Glutamatergic neuron (in vitro differentiated cells): ENCODE data around the gene PALMD. TPM values are rescaled to one million over a fixed set of nuclear protein-coding genes. Genes with fewer than 3 reads are reported as not detected.

Experiments used
- DNase-seq: peaks from one replicate; pipeline ENCODE4 v3.0.0; 2022
- H3K27ac Mint-ChIP-seq: one replicate; pipeline ENCODE4 v1.8.0; 2020; ENCODE audit warnings: mild to moderate bottlenecking, mixed read lengths, inconsistent platforms; ENCODE audit not compliant: unreplicated experiment
- H3K27me3 Mint-ChIP-seq: one replicate; pipeline ENCODE4 v1.8.0; 2020; ENCODE audit warnings: mild to moderate bottlenecking, moderate library complexity, mixed read lengths, inconsistent platforms; ENCODE audit not compliant: unreplicated experiment
- H3K36me3 Mint-ChIP-seq: one replicate; pipeline ENCODE4 v1.8.0; 2020; ENCODE audit warnings: mild to moderate bottlenecking, mixed read lengths, inconsistent platforms; ENCODE audit not compliant: unreplicated experiment
- H3K4me1 Mint-ChIP-seq: one replicate; pipeline ENCODE4 v1.8.0; 2020; ENCODE audit warnings: mild to moderate bottlenecking, low read depth, mixed read lengths, inconsistent platforms; ENCODE audit not compliant: unreplicated experiment
- H3K4me3 Mint-ChIP-seq: one replicate; pipeline ENCODE4 v1.8.0; 2020; ENCODE audit warnings: mild to moderate bottlenecking, mixed read lengths, inconsistent platforms; ENCODE audit not compliant: unreplicated experiment
- H3K9me3 Mint-ChIP-seq: one replicate; pipeline ENCODE4 v1.8.0; 2020; ENCODE audit warnings: mild to moderate bottlenecking, moderate library complexity, mixed read lengths, inconsistent platforms; ENCODE audit not compliant: unreplicated experiment
- CTCF ChIP-seq: fragments of 200-600 bp; sonication (generic); IDR thresholded peaks from one replicate; pipeline ENCODE4 v1.5.0; 2021; ENCODE audit not compliant: partially characterized antibody, unreplicated experiment
- total RNA-seq: library from RNA; stranded (reverse); fragmentation: NEBNext Ultra II Directional; extraction: Animal tissue kit (Norgen Biotek cat#: 25700); gene quantifications from one replicate; pipeline ENCODE4 v1.2.1, GENCODE V29; 2021; ENCODE audit not compliant: unreplicated experiment

Gene PALMD
- total RNA-seq, 1 donor from 2014 or later, result 5.1 TPM

- Mint-ChIP-seq H3K27me3 (no peaks in the 10 kb centered on the region), H3K4me1 (peaks cover 5% of the 10 kb centered on the region), H3K9me3 (no peaks in the 10 kb centered on the region), H3K36me3 (no peaks in the 10 kb centered on the region), H3K4me3 (no peak overlapping the region), H3K27ac (no peak overlapping the region)
- TF ChIP-seq CTCF, result no peak
- DNase-seq, result no peak
Observed at GRCh38 chr1:99639408-99639807, 6.5 kb upstream of the PALMD start.

GRCh38 chr1:99639945-99640344 is 6.0 kb upstream of the PALMD start:
- H3K27ac Mint-ChIP-seq, result no peak overlapping the region
- no peak for DNase-seq
- H3K27me3 Mint-ChIP-seq, result no peaks in the 10 kb centered on the region
- no peaks in the 10 kb centered on the region for H3K36me3 Mint-ChIP-seq
- no peaks in the 10 kb centered on the region for H3K9me3 Mint-ChIP-seq
- no peak for TF ChIP-seq CTCF
- no peak overlapping the region for H3K4me3 Mint-ChIP-seq
- H3K4me1 Mint-ChIP-seq, result peaks cover 5% of the 10 kb centered on the region

GRCh38 chr1:99640672-99641071 is 5.2 kb upstream of the PALMD start:
- Mint-ChIP-seq H3K36me3 (no peaks in the 10 kb centered on the region), H3K4me1 (peaks cover 9% of the 10 kb centered on the region)

GRCh38 chr1:99641558-99641957 is 4.4 kb upstream of the PALMD start:
- H3K36me3 Mint-ChIP-seq, result no peaks in the 10 kb centered on the region
- no peak overlapping the region for H3K4me3 Mint-ChIP-seq
- TF ChIP-seq CTCF, result no peak
- peaks cover 2% of the 10 kb centered on the region for H3K9me3 Mint-ChIP-seq
- no peaks in the 10 kb centered on the region for H3K27me3 Mint-ChIP-seq
- peaks cover 15% of the 10 kb centered on the region for H3K4me1 Mint-ChIP-seq
- no peak for DNase-seq
- no peak overlapping the region for H3K27ac Mint-ChIP-seq

More at GRCh38 chr1:99640672-99641071, 5.2 kb upstream of the PALMD start:
- H3K27me3 Mint-ChIP-seq, result no peaks in the 10 kb centered on the region
- no peak overlapping the region for H3K27ac Mint-ChIP-seq
- H3K4me3 Mint-ChIP-seq, result no peak overlapping the region
- H3K9me3 Mint-ChIP-seq, result no peaks in the 10 kb centered on the region
- TF ChIP-seq CTCF, result no peak
- no peak for DNase-seq

- no peaks in the 10 kb centered on the region for H3K27me3 Mint-ChIP-seq
- no peak for TF ChIP-seq CTCF
- no peak for DNase-seq
- no peak overlapping the region for H3K4me3 Mint-ChIP-seq
- H3K9me3 Mint-ChIP-seq, result peaks cover 2% of the 10 kb centered on the region
- H3K27ac Mint-ChIP-seq, result no peak overlapping the region
- H3K36me3 Mint-ChIP-seq, result no peaks in the 10 kb centered on the region
- peaks cover 17% of the 10 kb centered on the region for H3K4me1 Mint-ChIP-seq
Observed at GRCh38 chr1:99642053-99642452, 3.9 kb upstream of the PALMD start.
